ENCODE results near the gene DTWD2.
"Not testable (repeated sequence)": the region's sequence is repeated elsewhere in the genome, so short reads cannot be mapped to it uniquely, and the experiment has no call there.

Gene DTWD2

GRCh38 chr5:118883362-118883761 is 105.0 kb downstream of the DTWD2 start:
- H3K27ac ChIP-seq (ENCODE audit: low read depth, low read length), result no peak overlapping the region
- no peaks in the 10 kb centered on the region for H3K9me3 ChIP-seq (ENCODE audit: control insufficient read depth, insufficient read depth, low read length)
- no peak overlapping the region for H3K4me3 ChIP-seq (ENCODE audit: low read length)
- H3K4me2 ChIP-seq (ENCODE audit: low read length), result no peak overlapping the region
- no peaks in the 10 kb centered on the region for H3K79me2 ChIP-seq (ENCODE audit: control insufficient read depth, low read length)
- H3K36me3 ChIP-seq (ENCODE audit: control insufficient read depth, low read length), result no peaks in the 10 kb centered on the region
- no peaks in the 10 kb centered on the region for H3K4me1 ChIP-seq (ENCODE audit: control insufficient read depth, low read length)
- H3F3A ChIP-seq (ENCODE audit: control insufficient read depth, insufficient read depth), result no peaks in the 10 kb centered on the region
- H4K20me1 ChIP-seq (ENCODE audit: control insufficient read depth, insufficient read depth, low read depth, low read length), result no peaks in the 10 kb centered on the region
- H3K9me2 ChIP-seq (replicated peaks; ENCODE audit: control insufficient read depth, low read length), result no peaks in the 10 kb centered on the region
- no peak for TF ChIP-seq CTCF (IDR thresholded peaks at IDR 0.05; ENCODE audit: low read depth, low read length, poor library complexity, severe bottlenecking)
- no peak for TF ChIP-seq EZH2phosphoT487 (IDR thresholded peaks at IDR 0.05; ENCODE audit: borderline replicate concordance, low read length)
- no peaks in the 10 kb centered on the region for H3K27me3 ChIP-seq (ENCODE audit: control insufficient read depth, low read length)

- no peaks in the 10 kb centered on the region for H3F3A ChIP-seq (ENCODE audit: control insufficient read depth, insufficient read depth)
These were observed 105.7 kb downstream of the DTWD2 start for GRCh38 chr5:118882666-118883065.

GRCh38 chr5:118876852-118877251 is 111.5 kb downstream of the DTWD2 start:
- H3K79me2 ChIP-seq (ENCODE audit: control insufficient read depth, low read length); H3K36me3 ChIP-seq (ENCODE audit: control insufficient read depth, low read length); H3K27me3 ChIP-seq (ENCODE audit: control insufficient read depth, low read length); H3K9me2 ChIP-seq (replicated peaks; ENCODE audit: control insufficient read depth, low read length); H3K9me3 ChIP-seq (ENCODE audit: control insufficient read depth, insufficient read depth, low read length); H3F3A ChIP-seq (ENCODE audit: control insufficient read depth, insufficient read depth); H3K4me3 ChIP-seq (ENCODE audit: low read length); H3K4me2 ChIP-seq (ENCODE audit: low read length); H3K27ac ChIP-seq (ENCODE audit: low read depth, low read length); H4K20me1 ChIP-seq (ENCODE audit: control insufficient read depth, insufficient read depth, low read depth, low read length); H3K4me1 ChIP-seq (ENCODE audit: control insufficient read depth, low read length): not testable (repeated sequence)

More at GRCh38 chr5:118882666-118883065, 105.7 kb downstream of the DTWD2 start:
- Histone ChIP-seq H3K9me2 (replicated peaks; ENCODE audit: control insufficient read depth, low read length) (no peaks in the 10 kb centered on the region), H4K20me1 (ENCODE audit: control insufficient read depth, insufficient read depth, low read depth, low read length) (no peaks in the 10 kb centered on the region), H3K4me1 (ENCODE audit: control insufficient read depth, low read length) (no peaks in the 10 kb centered on the region), H3K9me3 (ENCODE audit: control insufficient read depth, insufficient read depth, low read length) (no peaks in the 10 kb centered on the region), H3K4me2 (ENCODE audit: low read length) (no peak overlapping the region), H3K79me2 (ENCODE audit: control insufficient read depth, low read length) (no peaks in the 10 kb centered on the region), H3K27me3 (ENCODE audit: control insufficient read depth, low read length) (no peaks in the 10 kb centered on the region), H3K4me3 (ENCODE audit: low read length) (no peak overlapping the region), H3K36me3 (ENCODE audit: control insufficient read depth, low read length) (no peaks in the 10 kb centered on the region), H3K27ac (ENCODE audit: low read depth, low read length) (no peak overlapping the region)
- TF ChIP-seq CTCF (IDR thresholded peaks at IDR 0.05; ENCODE audit: low read depth, low read length, poor library complexity, severe bottlenecking), result no peak
- TF ChIP-seq EZH2phosphoT487 (IDR thresholded peaks at IDR 0.05; ENCODE audit: borderline replicate concordance, low read length), result no peak

DNA sequence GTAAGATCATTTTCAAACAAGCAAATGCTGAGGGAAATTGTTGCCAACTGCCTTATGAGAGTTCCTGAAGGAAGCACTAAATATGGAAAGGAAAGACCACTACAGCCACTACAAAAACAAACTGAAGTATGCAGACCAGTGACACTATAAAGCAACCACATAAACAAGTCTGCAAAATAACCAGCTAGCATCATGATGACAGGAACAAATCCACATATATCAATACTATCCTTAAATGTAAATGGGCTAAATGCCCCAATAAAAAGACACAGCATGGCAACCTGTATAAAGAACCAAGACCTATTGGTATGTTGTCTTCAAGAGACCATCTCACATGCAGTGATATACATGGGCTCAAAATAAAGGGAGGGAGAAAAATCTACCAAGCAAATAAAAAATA is 113.2 kb downstream of the DTWD2 start:
- H3K27ac ChIP-seq (ENCODE audit: low read depth, low read length), result no peak overlapping the region
- TF ChIP-seq CTCF (IDR thresholded peaks at IDR 0.05; ENCODE audit: low read depth, low read length, poor library complexity, severe bottlenecking) (no peak), EZH2phosphoT487 (IDR thresholded peaks at IDR 0.05; ENCODE audit: borderline replicate concordance, low read length) (no peak)
- no peaks in the 10 kb centered on the region for H3K4me1 ChIP-seq (ENCODE audit: control insufficient read depth, low read length)
- H3K36me3 ChIP-seq (ENCODE audit: control insufficient read depth, low read length), result no peaks in the 10 kb centered on the region
- no peaks in the 10 kb centered on the region for H4K20me1 ChIP-seq (ENCODE audit: control insufficient read depth, insufficient read depth, low read depth, low read length)
- H3K79me2 ChIP-seq (ENCODE audit: control insufficient read depth, low read length), result no peaks in the 10 kb centered on the region
- no peaks in the 10 kb centered on the region for H3F3A ChIP-seq (ENCODE audit: control insufficient read depth, insufficient read depth)
- H3K9me3 ChIP-seq (ENCODE audit: control insufficient read depth, insufficient read depth, low read length), result no peaks in the 10 kb centered on the region
- no peaks in the 10 kb centered on the region for H3K27me3 ChIP-seq (ENCODE audit: control insufficient read depth, low read length)
- no peak overlapping the region for H3K4me3 ChIP-seq (ENCODE audit: low read length)
- H3K4me2 ChIP-seq (ENCODE audit: low read length), result no peak overlapping the region
- H3K9me2 ChIP-seq (replicated peaks; ENCODE audit: control insufficient read depth, low read length), result no peaks in the 10 kb centered on the region

Data from DOHH2 (cell line).